Measurements from ENCODE around the gene PLEKHG3. TPM values are rescaled to one million over a fixed set of nuclear protein-coding genes. Genes with fewer than 3 reads are reported as not detected.
"Not testable (repeated sequence)": the region's sequence is repeated elsewhere in the genome, so short reads cannot be mapped to it uniquely, and the experiment has no call there.

Gene PLEKHG3
- total RNA-seq, 2 donors from 2014 or later = 54.6 to 58.1 TPM

DNA sequence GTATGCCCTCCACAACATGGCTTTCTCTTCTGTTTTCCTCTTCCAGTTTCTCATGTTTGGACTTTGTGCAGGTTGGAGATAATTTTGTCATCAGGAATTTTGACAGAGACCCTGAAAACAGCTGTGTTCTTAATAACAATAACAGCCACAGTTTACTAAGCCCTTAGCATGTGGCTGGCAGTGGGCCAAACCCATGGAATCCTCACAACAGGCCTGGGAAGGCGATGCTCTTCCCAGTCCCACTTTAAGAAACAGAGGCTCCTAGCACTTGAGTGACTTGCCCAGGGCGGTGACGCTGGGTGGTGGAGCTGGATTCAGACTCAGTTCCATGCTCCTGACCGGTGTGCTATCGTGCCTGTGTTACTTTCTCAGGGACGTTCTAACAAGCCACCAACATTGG is 20.1 kb upstream of the PLEKHG3 start:
- intact Hi-C loops (cut with DNase I) = no loop called here
- DNase-seq (ENCODE audit: low spot score) = no peak

DNA sequence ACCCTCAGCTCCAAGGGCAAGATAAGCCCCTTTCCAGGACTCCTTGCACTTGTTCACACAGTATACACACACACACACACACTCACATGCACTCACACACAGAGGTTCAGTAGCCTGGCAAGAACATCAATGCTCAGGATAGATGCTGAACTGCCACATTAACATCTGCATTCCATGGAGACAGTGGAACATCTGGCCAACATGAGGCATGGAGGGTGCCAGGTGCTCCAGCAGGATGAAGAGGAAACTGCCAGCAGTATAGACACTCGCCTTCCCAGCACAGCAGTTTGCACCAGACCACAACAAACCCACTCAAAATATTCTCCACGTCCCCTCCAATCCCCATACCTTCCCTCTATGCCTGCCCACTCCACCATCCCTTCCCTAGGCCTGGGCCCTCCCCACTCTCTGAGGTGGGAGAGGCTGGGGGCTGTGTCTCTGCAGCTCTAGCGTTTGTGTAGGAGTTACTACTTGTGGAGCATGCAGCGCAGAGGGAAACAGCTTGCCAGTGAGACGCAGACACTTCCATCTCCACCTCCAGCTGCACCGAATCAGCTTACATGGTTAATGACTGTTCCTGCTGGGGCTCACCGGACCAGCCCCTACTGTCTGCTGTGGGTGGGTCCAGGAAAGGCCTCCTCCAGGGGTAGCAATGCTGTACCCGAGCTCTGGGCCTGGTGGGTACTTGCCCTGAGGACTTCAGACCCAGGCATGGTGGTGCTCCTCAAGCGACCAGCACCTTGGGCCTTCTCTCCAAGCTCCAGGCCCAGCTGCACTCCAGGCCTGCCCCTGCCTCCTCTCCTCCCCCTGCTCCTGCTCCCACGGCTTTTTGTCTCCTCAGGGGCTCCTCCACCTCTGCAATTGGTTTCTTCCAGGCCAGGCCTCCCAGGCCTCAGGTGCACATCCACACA is 18.6 kb upstream of the PLEKHG3 start:
- DNase-seq (ENCODE audit: low spot score) = no peak
- intact Hi-C loops (cut with DNase I) = no loop called here

DNA sequence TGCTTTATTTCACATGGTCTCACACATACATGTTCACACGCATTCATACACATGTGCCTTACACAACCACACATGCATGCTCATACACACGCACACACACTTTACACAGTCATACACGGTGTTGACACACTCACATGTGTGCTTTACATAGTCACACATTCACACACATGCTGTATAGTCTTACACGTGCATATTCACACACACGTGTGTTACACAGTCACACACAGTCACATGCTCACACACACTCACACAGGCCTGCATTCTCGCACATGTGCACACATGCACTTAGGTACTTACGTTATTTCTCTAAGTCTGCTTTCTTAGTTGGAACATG is 18.0 kb upstream of the PLEKHG3 start:
- intact Hi-C loops (cut with DNase I) = no loop called here
- no peak for DNase-seq (ENCODE audit: low spot score)

DNA sequence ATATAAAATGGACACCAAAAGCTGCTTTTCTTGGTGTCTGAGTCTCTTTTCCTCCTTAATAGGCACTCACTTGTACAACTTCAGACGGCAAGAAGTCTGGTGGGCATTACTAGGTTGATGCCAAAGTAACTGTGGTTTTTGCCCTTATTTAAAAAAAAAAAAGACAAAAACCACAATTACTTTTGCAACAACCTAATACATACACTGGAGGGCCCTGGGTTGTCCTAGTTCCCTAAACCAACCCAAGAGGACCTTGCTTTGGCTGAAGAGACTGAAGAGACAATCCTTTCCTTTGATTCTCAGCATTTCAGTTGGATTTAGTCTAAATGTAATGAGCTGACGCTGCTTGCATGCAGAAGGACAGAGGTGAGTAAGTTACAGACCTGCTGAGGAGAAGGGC is 16.2 kb upstream of the PLEKHG3 start:
- intact Hi-C loops (cut with DNase I) = no loop called here
- no peak for DNase-seq (ENCODE audit: low spot score)

DNA sequence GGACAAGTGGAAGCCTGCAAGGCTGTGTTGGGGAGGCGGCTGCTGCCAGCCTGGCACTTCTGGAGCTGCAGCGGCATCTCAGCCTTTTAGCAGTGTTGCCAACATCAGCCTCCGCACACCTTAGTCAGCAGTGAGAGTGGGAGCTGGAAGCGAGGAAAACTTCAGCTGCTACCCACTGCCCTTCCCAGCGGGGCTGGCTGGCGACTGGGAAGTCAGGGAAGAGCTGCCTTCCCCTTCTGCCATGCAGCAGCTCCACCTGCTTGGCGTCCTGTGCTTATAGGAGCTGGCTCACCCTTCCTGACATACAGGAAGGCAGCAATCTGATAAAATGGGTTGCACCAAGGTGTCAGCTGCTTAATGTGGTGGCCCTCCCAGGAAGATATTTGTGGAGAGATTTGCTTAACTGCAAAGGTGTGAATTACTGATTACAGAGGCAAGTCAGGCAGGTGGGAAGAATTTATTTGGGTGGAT is 15.4 kb upstream of the PLEKHG3 start:
- intact Hi-C loops (cut with DNase I) = no loop called here
- no peak for DNase-seq (ENCODE audit: low spot score)

DNA sequence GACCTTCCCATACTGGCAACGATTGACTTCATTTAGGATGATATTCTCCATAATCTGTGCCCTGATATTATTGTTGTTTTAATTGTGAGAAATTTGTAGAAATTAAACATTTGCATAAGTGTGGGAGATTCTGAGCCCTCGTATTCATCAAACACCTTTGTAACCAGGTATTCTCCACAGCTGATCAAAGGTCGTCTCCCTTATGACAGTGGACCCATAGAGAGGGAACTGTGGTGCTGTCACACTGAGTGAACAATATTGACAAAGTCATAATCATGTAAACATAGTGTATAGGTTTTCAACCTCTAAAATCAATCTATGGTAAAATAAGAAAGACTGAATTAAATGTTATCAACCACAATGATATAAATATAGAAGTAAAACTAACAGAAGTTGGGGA is 14.9 kb upstream of the PLEKHG3 start:
- intact Hi-C loops (cut with DNase I) = no loop called here
- no peak for DNase-seq (ENCODE audit: low spot score)

DNA sequence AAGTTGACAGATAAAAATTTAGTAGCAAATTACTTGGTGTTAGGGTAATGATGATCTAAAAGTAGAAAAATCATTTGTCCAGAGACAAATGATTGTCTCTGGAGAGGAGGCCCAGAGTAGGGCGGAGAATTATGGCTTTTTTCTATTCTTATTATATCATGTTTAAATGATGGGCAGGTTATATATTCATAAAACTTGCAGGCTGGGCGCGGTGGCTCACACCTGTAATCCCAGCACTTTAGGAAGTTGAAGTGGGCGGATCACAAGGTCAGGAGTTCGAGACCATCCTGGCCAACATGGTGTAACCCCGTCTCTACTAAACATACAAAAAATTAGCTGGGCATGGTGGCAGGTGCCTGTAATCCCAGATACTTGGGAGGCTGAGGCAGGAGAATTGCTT is 13.6 kb upstream of the PLEKHG3 start:
- DNase-seq (ENCODE audit: low spot score); intact Hi-C loops (cut with DNase I): not testable (repeated sequence)

DNA sequence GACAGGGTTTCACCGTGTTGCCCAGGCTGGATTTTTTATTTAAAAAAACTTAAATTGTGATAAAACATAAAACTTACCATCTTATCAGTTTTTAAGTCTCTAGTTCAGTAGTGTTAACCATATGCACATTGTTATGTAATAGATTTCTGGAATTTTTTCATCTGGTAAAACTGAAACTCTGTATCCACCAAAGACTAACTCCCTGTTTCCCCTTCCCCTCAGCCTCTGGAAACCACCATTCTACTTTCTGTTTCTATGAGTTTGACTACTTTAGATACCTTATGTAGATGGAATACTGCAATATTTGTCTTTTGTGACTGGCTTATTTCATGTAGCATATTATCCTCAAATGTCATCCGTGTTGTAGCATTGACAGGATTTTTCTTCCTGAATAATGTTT is 12.8 kb upstream of the PLEKHG3 start:
- no peak for DNase-seq (ENCODE audit: low spot score)
- intact Hi-C loops (cut with DNase I) = no loop called here

DNA sequence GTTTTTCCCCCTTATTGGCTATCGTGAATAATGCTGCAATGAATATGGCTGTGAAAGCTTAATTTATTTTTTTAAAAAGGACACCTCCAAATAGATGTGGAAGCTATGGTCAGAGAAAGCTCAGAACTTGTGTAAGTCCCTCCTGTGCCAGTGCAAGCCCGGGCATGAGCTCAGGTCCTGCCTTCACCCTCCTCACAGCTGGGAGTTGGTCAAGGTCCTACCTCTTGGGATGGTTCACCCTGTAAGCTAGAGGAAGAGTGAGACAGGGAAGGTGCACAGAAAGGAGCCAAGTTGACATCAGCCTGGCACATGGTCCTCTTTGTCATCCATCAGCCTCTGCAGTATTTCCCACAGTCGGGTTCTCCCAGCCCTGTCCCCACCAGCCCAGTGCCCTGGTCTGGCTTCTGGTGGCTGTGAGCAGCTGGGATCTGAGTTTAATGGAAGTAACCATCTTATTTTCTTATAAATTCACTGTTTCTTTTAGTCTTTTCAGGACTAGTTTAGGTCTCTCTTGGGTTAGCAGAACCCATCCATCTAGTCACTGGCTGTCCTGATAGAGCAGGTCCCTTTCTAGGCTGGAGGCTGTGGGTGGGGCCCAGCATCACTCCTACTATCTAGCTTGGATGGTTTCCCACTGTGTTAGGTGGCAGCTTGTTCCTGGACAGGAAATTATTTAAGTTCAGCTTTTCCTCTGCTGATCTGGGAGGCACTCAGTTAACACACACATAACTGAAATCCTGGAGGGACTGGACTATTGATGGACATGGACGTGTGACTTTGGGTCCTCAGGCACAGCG is 11.8 kb upstream of the PLEKHG3 start:
- no peak for DNase-seq (ENCODE audit: low spot score)
- intact Hi-C loops (cut with DNase I) = no loop called here

DNA sequence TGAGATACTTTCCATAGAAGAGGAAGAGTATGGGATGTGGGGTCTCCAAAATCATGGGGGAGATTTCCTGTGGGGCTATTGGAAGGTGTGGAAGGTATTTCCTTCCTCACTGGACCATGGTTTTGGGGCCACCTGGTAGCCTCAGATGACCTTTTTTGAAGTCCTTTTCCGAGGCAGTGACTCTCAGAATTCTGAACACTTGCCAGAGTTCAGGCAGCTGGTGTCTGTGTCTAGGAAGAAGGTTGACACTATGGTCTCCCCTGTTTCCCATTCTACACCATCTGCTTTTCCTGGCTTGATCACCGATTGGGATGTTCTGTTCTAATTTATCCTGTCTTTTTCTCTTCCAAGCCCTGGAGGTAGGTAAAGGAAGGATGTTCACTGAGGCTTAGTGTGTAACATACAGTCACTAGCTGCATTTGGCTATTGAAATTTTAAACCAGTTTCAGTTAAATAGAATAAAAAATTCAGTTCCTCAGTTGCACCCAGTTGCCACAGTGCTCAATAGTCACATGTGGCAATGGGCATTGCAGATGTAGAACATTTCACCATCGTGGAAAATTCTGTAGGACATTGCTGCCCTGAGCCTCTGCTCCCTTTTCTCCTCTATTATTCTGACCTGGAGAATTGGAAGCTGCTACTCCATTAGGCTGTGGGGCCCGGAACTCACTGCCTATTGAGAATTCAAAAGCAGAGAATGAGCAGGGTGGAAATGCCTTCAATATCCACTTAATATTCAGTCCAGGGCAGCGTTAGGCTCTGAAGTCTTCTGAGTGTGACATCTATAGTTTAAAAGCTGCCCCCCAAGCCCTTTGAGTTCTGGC is 11.0 kb upstream of the PLEKHG3 start:
- intact Hi-C loops (cut with DNase I) = no loop called here
- DNase-seq (ENCODE audit: low spot score) = no peak

DNA sequence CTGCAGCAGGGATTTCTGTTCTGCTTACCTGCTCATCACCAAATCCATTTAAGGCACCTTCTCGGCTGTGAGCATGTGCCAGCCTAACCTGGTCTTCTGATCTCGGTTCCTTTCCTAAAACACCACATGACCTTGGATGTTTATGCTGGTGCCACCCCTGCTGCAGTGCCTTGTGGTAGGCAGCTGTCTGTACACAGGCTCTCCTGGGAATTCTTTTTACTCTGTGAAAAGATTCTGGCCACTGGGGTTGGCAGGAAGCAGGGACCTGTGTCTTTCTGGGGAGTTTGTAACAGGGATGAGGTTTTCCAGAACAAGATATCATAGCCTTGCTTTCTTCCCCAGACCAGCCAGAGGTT is 10.4 kb upstream of the PLEKHG3 start:
- intact Hi-C loops (cut with DNase I) = no loop called here
- no peak for DNase-seq (ENCODE audit: low spot score)

DNA sequence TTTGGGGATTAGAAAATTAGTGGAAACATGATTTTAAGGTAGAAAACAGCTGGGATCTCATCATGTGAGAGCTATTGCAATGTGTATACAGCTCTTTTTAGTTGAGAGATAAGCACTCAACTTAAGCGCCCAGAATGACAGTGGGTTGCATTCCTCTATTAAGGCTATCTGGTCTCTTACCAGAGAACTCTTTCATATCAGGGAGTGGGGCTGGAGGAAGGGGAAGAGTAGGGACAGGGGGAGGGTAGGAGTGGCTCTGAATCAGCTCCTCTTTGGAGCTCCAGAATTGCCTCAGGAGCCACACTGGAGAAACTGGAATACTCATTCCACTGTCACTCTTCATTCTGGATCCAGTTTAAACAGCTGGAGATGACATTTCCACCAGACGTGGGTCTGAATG is 9.2 kb upstream of the PLEKHG3 start:
- DNase-seq (ENCODE audit: low spot score) = no peak
- intact Hi-C loops (cut with DNase I) = no loop called here

DNA sequence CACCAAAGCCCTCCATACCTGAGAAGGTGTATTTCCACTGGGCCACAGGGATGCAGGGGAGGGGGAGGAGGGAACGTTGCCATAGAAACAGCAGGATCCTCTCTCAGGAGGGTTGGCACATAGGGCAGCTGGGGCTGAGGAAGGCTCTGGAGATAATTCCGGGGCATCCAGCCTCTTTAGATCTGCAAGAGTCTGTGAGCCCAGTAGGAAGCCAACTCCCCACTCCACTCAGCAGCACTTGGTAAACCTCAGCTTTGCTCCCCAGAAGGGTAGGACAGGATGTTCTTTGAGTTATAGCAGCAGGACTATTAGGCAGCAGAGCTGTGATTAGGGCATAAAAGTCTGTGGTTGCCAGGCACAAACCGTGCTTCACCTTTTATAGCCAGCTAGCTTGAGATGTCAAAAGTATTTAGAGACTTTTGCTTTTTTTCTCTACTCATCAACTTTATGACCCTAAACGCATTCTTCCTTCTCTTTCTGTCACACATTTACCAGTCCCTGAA is 7.8 kb upstream of the PLEKHG3 start:
- intact Hi-C loops (cut with DNase I) = no loop called here
- DNase-seq (ENCODE audit: low spot score) = no peak

DNA sequence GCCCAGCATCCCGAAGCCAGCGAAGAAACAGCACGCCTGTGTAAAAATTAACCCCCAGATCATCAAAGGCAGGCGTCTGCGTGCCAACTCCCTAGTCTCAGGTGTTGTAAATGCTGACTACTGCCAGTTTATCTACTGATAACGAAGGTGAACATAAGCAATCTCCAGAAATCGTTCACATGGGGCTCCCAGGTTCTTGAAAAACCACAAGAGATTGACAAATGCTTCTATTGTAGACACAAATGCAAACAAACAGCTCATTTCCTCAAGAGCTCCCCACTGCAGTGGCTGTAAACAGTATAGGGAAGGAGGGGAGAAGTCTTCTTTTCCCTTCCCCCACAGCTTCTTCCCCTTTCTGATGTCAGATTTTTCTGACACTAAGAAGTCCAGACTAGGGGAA is 5.3 kb upstream of the PLEKHG3 start:
- intact Hi-C loops (cut with DNase I) = no loop called here
- DNase-seq (ENCODE audit: low spot score) = no peak

DNA sequence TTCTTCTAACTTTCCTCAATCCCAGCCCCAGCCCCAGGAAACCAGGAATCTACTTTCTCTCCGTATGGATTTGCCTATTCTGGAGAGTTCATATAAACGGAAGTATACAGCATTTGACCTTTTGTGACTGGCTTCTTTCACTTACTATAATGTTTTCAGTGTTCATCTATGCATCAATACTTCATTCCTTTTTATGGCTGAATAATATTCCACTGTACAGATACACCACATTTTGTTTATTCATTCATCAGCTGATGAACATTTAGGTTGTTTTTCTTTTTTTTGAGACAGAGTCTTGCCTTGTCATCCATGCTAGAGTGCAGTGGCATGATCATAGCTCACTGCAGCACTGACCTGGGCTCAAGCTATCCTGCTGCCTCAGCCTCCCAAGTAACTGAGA is 3.9 kb upstream of the PLEKHG3 start:
- intact Hi-C loops (cut with DNase I) = no loop called here
- DNase-seq (ENCODE audit: low spot score) = no peak

DNA sequence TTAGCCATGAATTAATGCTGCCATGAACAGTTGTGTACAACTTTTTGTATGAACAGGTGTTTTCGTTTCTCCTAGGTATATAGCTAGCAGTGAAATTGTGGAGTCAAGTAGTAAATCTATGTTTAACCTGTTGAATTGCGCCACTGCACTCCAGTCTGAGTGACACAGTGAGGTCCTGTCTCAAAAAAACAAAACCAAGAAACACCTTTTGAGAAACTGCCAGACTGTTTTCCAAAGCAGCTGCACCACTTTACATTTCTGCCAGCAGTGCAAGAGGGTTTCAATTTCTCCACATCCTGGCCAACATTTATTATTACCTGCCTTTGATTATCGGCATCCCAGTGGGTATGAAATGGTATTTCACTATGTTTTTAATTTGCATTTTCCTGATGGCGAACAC is 3.3 kb upstream of the PLEKHG3 start:
- intact Hi-C loops (cut with DNase I) = no loop called here

DNA sequence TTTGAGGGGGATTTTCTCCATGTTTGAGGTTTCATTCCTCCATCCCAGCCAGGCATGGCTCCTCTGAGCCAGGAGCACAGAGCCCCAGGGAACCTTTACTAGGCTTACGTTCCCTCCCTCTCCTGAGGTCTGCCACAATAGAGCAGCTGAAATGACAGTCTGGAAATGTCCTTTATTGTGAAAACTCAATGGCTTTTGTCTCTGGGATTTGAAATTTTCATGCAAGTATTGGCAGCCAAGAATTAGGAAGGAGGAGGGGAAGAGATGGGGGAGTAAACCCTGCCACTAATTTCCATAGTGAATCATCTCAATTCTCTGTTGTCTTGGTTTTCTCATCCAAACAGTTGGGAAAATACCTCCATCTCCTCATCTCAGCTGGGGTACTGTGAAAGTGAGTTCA is 2.6 kb upstream of the PLEKHG3 start:
- no peak for DNase-seq (ENCODE audit: low spot score)
- intact Hi-C loops (cut with DNase I) = no loop called here

More for the DNA sequence above, 3.3 kb upstream of the PLEKHG3 start:
- no peak for DNase-seq (ENCODE audit: low spot score)

DNA sequence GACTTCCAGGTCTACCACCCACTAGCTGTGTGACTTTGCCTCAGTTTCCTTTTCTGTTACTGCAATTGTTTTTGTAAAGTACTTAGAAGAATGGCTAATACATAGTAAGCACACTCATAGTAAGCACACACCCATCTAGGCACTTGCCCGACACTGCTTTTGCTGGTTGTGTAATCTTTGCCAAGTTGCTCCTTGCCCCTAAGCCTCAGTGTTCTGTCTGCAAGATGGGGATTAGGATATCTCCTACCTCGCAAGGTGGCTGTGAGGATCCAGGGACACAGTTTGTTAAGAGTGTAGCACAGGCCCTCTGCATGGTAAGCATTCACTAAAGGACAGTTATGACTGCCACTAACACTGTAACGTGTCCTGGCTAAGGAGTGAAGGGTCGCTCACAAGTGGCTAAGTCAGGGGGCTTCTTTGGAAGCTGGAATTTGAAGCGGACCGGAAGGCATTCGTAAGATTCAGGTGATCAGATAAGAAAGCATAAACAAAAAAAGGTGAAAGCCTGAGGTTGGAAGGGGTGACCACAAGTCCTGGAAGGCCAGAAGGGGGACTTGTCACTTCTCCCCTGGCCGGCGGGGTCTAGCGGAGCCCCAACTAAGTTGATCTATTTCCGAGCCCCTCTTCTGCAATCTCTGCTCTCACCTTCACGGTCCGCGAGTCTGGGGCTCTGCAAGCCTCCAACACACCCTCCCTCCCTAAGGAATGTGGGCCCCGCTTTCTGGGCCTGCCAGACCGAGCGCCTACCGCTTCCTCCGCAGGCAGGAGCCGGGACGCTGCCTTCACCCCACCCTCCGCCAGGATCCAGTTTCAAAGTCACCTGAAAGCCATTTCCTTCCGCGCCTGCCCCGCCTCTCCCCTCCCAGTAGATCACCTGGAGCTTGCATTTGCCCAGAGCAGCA is 1.5 kb upstream of the PLEKHG3 start:
- no peak for DNase-seq (ENCODE audit: low spot score)
- intact Hi-C loops (cut with DNase I) = no loop called here

All from posterior vena cava (tissue), 2 donors.